Measurements from ENCODE around the gene UBAC1. TPM values are rescaled to one million over a fixed set of nuclear protein-coding genes. Genes with fewer than 3 reads are reported as not detected.
"Not testable (repeated sequence)": the region's sequence is repeated elsewhere in the genome, so short reads cannot be mapped to it uniquely, and the experiment has no call there.

UBAC1 gene
- total and polyA plus RNA-seq, 11 donors = 71.1 to 140 (median 100) TPM

DNA sequence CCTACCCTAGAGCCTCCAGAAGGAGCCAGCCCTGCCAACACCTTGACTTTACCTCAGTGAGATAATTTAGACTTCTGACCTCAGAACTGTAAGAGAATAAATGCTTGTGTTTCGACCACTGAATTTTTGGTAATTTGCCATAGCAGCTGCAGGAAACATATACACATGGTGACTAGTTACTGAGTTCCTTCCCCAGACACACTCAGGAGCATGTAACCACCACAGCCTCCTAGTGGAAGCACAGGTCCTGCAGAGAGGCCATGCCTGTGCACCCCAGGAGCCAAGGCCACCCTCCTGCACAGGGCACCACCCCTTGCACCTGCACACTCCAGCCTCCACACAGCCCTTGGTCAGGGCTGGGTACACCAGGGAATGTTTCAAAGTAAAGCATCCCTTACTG lies 46.3 kb downstream of the UBAC1 start:
- peak in 1 of 4 donors; percentile 34 for ATAC-seq
- Histone ChIP-seq H3K27me3 (no peaks in the 10 kb centered on the region), H3K4me1 (peaks cover 0 to under 1% (median 0%) of the 10 kb centered on the region in 12 donors), H3K27ac (no peak overlapping the region), H3K9me3 (peaks cover 0 to 75% (median 33%) of the 10 kb centered on the region in 12 donors), H3K36me3 (peaks cover 0 to 61% (median 25%) of the 10 kb centered on the region in 9 donors), H3K4me3 (no peak overlapping the region)
- intact Hi-C loops (cut with DNase I) = loop anchor here in 1 of 10 donors (5.0 kb wide), 1 partner anchor 32 kb away; no protein-coding TSS in a partner anchor
- 92 to 98% (median 94%) methylated on average over 1 of the region's 1 CpG for WGBS, 4 donors
- DNase-seq = no peak
- no peak for TF ChIP-seq POLR2A (IDR thresholded peaks at IDR 0.05)
- no peak for TF ChIP-seq CTCF (IDR thresholded peaks at IDR 0.05)

DNA sequence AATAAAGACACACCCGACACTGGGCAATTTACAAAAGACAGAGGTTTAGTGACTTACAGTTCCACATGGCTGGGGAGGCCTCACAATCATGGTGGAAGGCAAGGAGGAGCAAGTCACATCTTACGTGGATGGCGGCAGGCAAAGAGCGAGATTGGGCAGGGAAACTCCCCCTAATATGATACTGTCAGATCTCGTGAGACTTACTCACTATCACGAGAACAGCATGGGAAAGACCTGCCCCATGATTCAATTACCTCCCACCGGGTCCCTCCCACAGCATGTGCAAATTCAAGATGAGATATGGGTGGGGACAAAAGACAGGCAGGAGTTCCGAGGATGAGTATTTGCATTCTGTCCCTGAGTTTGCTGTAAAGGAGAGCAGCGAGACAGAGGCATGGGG lies 49.9 kb downstream of the UBAC1 start:
- Histone ChIP-seq H3K4me1 (peaks cover 0 to 22% (median 15%) of the 10 kb centered on the region in 12 donors), H3K9me3 (peaks cover 0 to 41% (median 14%) of the 10 kb centered on the region in 12 donors), H3K36me3 (peaks cover 0 to 59% (median 22%) of the 10 kb centered on the region in 9 donors)
- 86 to 96% (median 88%) methylated on average over 9 of the region's 9 CpGs for WGBS, 4 donors
- H3K27ac ChIP-seq, DNase-seq, H3K27me3 ChIP-seq, ATAC-seq, H3K4me3 ChIP-seq: not testable (repeated sequence)
- intact Hi-C loops (cut with DNase I) = loop anchor here in 1 of 10 donors (5.0 kb wide), 1 partner anchor 36 kb away; no protein-coding TSS in a partner anchor

GRCh38 chr9:135910757-135911156 lies 50.4 kb downstream of the UBAC1 start:
- Histone ChIP-seq H3K4me1 (peaks cover 0 to 27% (median 20%) of the 10 kb centered on the region in 12 donors), H3K4me3 (no peak overlapping the region), H3K27me3 (no peaks in the 10 kb centered on the region), H3K36me3 (peaks cover 0 to 55% (median 18%) of the 10 kb centered on the region in 9 donors), H3K27ac (no peak overlapping the region), H3K9me3 (peaks cover 0 to 36% (median 10%) of the 10 kb centered on the region in 12 donors)
- intact Hi-C loops (cut with DNase I) = loop anchor here in 1 of 10 donors (5.0 kb wide), 1 partner anchor 37 kb away; no protein-coding TSS in a partner anchor
- TF ChIP-seq CTCF (IDR thresholded peaks at IDR 0.05) = no peak
- no peak for TF ChIP-seq POLR2A (IDR thresholded peaks at IDR 0.05)
- DNase-seq (no peak), ATAC-seq (no peak)
- WGBS, 4 donors = 91 to 99% (median 98%) methylated on average over 9 of the region's 9 CpGs

DNA sequence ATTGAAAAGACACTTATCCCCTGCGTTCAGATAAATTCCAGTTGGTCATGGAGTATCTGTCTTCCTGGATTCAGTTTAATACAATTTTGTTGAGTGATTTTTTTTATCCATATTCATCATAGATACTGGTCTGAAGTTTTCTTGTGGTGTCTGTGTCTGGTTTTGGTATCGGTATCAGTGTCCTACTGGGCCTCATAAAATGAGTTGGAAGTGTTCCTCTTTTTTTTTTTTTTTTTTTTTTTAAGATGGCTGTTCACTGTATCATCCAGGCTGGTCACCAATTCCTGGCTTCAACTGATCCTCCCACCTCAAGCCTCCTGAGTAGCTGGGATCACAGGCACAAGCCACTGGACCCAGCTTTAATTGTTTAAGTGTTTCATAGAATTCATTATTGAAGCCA lies 51.0 kb downstream of the UBAC1 start:
- intact Hi-C loops (cut with DNase I) = loop anchor here in 1 of 10 donors (5.0 kb wide), 1 partner anchor 37 kb away; no protein-coding TSS in a partner anchor
- Histone ChIP-seq H3K4me3 (no peak overlapping the region), H3K27ac (no peak overlapping the region), H3K36me3 (peaks cover 0 to 49% (median 12%) of the 10 kb centered on the region in 9 donors), H3K9me3 (peaks cover 0 to 31% (median 7%) of the 10 kb centered on the region in 12 donors), H3K4me1 (peaks cover 0 to 32% (median 25%) of the 10 kb centered on the region in 12 donors), H3K27me3 (no peaks in the 10 kb centered on the region)
- DNase-seq = no peak
- WGBS, 4 donors = 95 to 98% (median 97%) methylated on average over 2 of the region's 2 CpGs
- TF ChIP-seq CTCF (IDR thresholded peaks at IDR 0.05) (no peak), POLR2A (IDR thresholded peaks at IDR 0.05) (no peak)
- ATAC-seq = no peak
